GM12892 (cell line): ENCODE results near the gene PCDH8.

Experiments
- POLR2A ChIP-seq: IDR thresholded peaks from 2 replicates; pipeline ENCODE4 v1.6.1; 2011; ENCODE audit warnings: low read depth, low read length, control low read depth
- POLR2AphosphoS5 ChIP-seq: IDR thresholded peaks from 2 replicates; pipeline ENCODE4 v1.6.1; 2011; ENCODE audit warnings: low read depth, low read length, control low read depth
- TAF1 ChIP-seq: IDR thresholded peaks from 2 replicates; pipeline ENCODE4 v1.6.1; 2011; ENCODE audit warnings: low read depth, mild to moderate bottlenecking, control low read depth, low read length, borderline replicate concordance

DNA sequence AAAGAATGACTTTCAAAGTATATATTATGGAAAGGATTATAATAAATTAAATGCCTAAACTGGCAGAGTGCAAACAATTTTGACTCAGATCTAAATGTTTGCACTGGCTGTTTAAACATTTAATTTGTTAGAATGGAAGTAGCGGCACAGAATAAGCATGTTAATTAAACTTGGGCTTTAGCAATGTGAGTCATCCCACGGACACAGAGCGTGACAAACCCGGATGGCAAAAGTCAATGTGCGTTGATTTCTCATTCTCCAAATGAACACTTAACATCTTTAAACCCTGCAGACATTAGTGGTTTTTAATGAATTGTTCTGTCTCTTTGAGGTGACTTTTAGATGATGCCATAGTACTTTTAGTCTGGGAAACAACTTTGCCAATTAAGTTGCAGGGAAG is 38.4 kb downstream of the PCDH8 start:
- TF ChIP-seq POLR2A (no peak), TAF1 (no peak), POLR2AphosphoS5 (no peak)
